Measurements from ENCODE around the gene RTRAF. TPM values are rescaled to one million over a fixed set of nuclear protein-coding genes. Genes with fewer than 3 reads are reported as not detected.

Gene RTRAF
- total and polyA plus RNA-seq, 4 donors: 21.6 to 119 (median 66.6) TPM

DNA sequence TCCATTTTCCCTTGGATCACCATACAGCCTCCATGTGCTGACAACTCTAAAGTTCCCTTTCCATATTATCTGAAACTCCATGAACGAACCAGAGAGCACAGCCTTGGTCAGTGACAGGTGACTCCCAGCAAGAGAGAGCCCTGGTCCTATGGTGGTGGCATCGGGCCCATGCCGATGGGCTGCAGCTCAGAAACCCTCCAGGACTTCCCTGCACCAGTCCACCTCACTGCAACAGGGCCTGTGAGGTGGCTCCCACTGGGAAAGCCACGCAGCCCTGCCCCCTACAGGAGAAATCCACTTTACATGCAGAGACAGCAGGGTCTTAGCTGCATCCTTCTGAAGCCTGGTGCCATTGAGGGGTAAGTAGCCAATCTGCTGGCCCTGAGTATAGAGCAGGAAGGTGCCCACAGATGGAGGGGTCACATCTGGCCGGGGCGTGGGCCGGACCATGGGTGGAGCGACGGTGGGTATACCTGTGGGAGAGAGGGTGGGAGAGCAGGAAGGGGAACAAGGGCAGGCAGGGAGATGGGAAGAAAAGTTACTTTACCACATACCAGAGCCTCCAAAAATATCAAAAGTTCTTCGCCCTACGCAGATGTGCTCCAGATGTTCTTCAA is 24.7 kb downstream of the RTRAF start:
- no peak overlapping the region for H3K9ac ChIP-seq (ENCODE audit: low read depth in 1 of 2, low read length in 2 of 2)
- H3K4me1 ChIP-seq (ENCODE audit: control insufficient read depth in 4 of 4, insufficient read depth in 4 of 4, low read length in 3 of 4): no peaks in the 10 kb centered on the region
- H3K36me3 ChIP-seq (ENCODE audit: control insufficient read depth in 4 of 4, insufficient read depth in 3 of 4, low read depth in 1 of 4, low read length in 3 of 4): peaks cover 5 to 18% (median 14%) of the 10 kb centered on the region in 4 donors
- DNase-seq (ENCODE audit: low spot score): no peak
- H3K9me3 ChIP-seq (ENCODE audit: control insufficient read depth in 4 of 4, low read length in 3 of 4): no peaks in the 10 kb centered on the region
- H3K27ac ChIP-seq (ENCODE audit: low read depth in 1 of 2, low read length in 2 of 2): no peak overlapping the region
- TF ChIP-seq YY1 (IDR thresholded peaks at IDR 0.05) (no peak), RAD21 (IDR thresholded peaks at IDR 0.05) (no peak), NR2F2 (IDR thresholded peaks at IDR 0.05) (no peak)
- TF ChIP-seq, protein P1, sequence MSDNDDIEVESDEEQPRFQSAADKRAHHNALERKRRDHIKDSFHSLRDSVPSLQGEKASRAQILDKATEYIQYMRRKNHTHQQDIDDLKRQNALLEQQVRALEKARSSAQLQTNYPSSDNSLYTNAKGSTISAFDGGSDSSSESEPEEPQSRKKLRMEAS (IDR thresholded peaks at IDR 0.05): no peak
- H3K4me3 ChIP-seq (ENCODE audit: low read depth in 1 of 3, low read length in 3 of 3): no peak overlapping the region
- no peaks in the 10 kb centered on the region for H3K27me3 ChIP-seq (ENCODE audit: control insufficient read depth in 4 of 4, insufficient read depth in 4 of 4, low read length in 3 of 4)
- 83% methylated on average over 11 of the region's 11 CpGs for WGBS

DNA sequence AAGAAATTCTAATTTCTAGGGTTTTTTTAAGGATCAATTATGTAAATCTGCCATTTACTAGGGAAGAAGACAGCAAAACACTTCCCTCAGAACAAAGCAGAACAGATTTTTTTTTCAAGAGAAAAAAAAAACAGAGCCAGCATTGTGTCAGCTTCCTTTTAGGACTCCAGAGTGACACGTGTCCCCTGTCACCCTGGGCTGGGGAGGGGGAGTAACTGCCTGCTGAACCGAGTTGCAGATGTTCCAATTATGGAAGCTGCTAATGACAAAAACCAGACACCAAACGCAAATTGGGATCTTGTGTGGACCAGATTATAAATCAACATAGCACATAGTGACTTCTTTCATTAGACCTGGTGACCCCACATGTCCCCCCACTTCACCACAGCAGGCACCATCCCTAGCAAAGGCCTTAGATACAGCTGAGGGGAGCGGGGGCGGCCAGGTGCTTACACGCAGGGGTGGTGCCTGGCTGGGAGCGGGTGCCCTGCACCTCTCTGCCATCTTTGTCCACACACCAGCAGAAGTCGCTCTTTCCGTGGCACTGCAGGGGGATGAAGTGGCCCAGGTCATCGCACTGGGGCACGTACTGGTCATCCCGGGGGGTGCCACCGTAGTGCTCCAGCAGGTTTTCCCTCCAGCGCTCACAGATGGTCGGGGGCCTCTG is 25.4 kb downstream of the RTRAF start:
- no peak for TF ChIP-seq RAD21 (IDR thresholded peaks at IDR 0.05)
- no peak for TF ChIP-seq SP1 (IDR thresholded peaks at IDR 0.05)
- TF ChIP-seq YY1 (IDR thresholded peaks at IDR 0.05): no peak
- TF ChIP-seq GABPA (IDR thresholded peaks at IDR 0.05 in 1 of 2, conservative IDR thresholded peaks at IDR 0.05 in 1 of 2): no peak
- no peak for TF ChIP-seq RXRA (IDR thresholded peaks at IDR 0.05)
- TF ChIP-seq, protein P2, sequence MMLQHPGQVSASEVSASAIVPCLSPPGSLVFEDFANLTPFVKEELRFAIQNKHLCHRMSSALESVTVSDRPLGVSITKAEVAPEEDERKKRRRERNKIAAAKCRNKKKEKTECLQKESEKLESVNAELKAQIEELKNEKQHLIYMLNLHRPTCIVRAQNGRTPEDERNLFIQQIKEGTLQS (IDR thresholded peaks at IDR 0.05): no peak
- no peak for TF ChIP-seq TAF1 (conservative IDR thresholded peaks at IDR 0.05)
- no peak for TF ChIP-seq EGR1 (IDR thresholded peaks at IDR 0.05; ENCODE audit: low read depth in 2 of 2)
- TF ChIP-seq, protein P1 (IDR thresholded peaks at IDR 0.05): no peak
- no peak for TF ChIP-seq HNF4G (IDR thresholded peaks at IDR 0.05)
- no peak for TF ChIP-seq HNF4A (conservative IDR thresholded peaks at IDR 0.05)
- no peak for TF ChIP-seq NR2F2 (IDR thresholded peaks at IDR 0.05)
- no peak for TF ChIP-seq JUND (IDR thresholded peaks at IDR 0.05)
- TF ChIP-seq, protein P3, sequence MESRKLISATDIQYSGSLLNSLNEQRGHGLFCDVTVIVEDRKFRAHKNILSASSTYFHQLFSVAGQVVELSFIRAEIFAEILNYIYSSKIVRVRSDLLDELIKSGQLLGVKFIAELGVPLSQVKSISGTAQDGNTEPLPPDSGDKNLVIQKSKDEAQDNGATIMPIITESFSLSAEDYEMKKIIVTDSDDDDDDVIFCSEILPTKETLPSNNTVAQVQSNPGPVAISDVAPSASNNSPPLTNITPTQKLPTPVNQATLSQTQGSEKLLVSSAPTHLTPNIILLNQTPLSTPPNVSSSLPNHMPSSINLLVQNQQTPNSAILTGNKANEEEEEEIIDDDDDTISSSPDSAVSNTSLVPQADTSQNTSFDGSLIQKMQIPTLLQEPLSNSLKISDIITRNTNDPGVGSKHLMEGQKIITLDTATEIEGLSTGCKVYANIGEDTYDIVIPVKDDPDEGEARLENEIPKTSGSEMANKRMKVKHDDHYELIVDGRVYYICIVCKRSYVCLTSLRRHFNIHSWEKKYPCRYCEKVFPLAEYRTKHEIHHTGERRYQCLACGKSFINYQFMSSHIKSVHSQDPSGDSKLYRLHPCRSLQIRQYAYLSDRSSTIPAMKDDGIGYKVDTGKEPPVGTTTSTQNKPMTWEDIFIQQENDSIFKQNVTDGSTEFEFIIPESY (IDR thresholded peaks at IDR 0.05): no peak
- TF ChIP-seq FOXA1 (IDR thresholded peaks at IDR 0.05): no peak
- TF ChIP-seq FOXA2 (IDR thresholded peaks at IDR 0.05): no peak
- H3K9me3 ChIP-seq (ENCODE audit: control insufficient read depth in 4 of 4, low read length in 3 of 4): no peaks in the 10 kb centered on the region
- H3K27me3 ChIP-seq (ENCODE audit: control insufficient read depth in 4 of 4, insufficient read depth in 4 of 4, low read length in 3 of 4): no peaks in the 10 kb centered on the region
- no peak overlapping the region for H3K9ac ChIP-seq (ENCODE audit: low read depth in 1 of 2, low read length in 2 of 2)
- H3K27ac ChIP-seq (ENCODE audit: low read depth in 1 of 2, low read length in 2 of 2): no peak overlapping the region
- 82% methylated on average over 15 of the region's 15 CpGs for WGBS
- H3K4me1 ChIP-seq (ENCODE audit: control insufficient read depth in 4 of 4, insufficient read depth in 4 of 4, low read length in 3 of 4): no peaks in the 10 kb centered on the region
- peaks cover 3 to 16% (median 12%) of the 10 kb centered on the region in 4 donors for H3K36me3 ChIP-seq (ENCODE audit: control insufficient read depth in 4 of 4, insufficient read depth in 3 of 4, low read depth in 1 of 4, low read length in 3 of 4)
- DNase-seq (ENCODE audit: low spot score): no peak
- no peak overlapping the region for H3K4me3 ChIP-seq (ENCODE audit: low read depth in 1 of 3, low read length in 3 of 3)
